CD14-positive monocyte (primary cell): ENCODE data around the gene CIART. TPM values are rescaled to one million over a fixed set of nuclear protein-coding genes. Genes with fewer than 3 reads are reported as not detected.

ENCODE experiments used
- DNase-seq, 3 donors: peaks; one replicate each; pipeline ENCODE4 v3.0.0-alpha.2; 2011 to 2022
- H2AFZ ChIP-seq: 2 replicates; pipeline ENCODE4 v1.6.0; 2012; ENCODE audit warnings: mild to moderate bottlenecking, low read depth, low read length, inconsistent platforms; ENCODE audit not compliant: insufficient read depth, poor library complexity, severe bottlenecking
- H3K27ac ChIP-seq, 2 donors: 1 replicate in 1 of 2; 2 replicates in 1 of 2; pipeline ENCODE4 v1.5.1; 2012 to 2013; ENCODE audit warnings: low read length in 2 of 2, control low read depth in 1 of 2, inconsistent platforms in 1 of 2, low read depth in 1 of 2, mild to moderate bottlenecking in 1 of 2
- H3K27me3 ChIP-seq, 2 donors: one replicate each; pipeline versions ENCODE4 v1.6.0 to v1.6.1; 2011 to 2013; ENCODE audit warnings: low read length in 2 of 2; ENCODE audit not compliant: control insufficient read depth in 2 of 2, insufficient read depth in 2 of 2
- H3K36me3 ChIP-seq, 2 donors: replicated peaks in 1 of 2; 1 replicate in 1 of 2; 2 replicates in 1 of 2; pipeline versions ENCODE4 v1.5.1 to v1.6.1; 2012 to 2013; ENCODE audit warnings: low read length in 2 of 2, control low read depth in 1 of 2, inconsistent platforms in 1 of 2, mild to moderate bottlenecking in 1 of 2; ENCODE audit not compliant: insufficient read depth in 2 of 2, control insufficient read depth in 1 of 2
- H3K4me1 ChIP-seq, 2 donors: 1 replicate in 1 of 2; 2 replicates in 1 of 2; pipeline versions ENCODE4 v1.5.1 to v1.6.1; 2012 to 2013; ENCODE audit warnings: low read length in 2 of 2, control low read depth in 1 of 2, inconsistent platforms in 1 of 2, mild to moderate bottlenecking in 1 of 2, moderate library complexity in 1 of 2; ENCODE audit not compliant: insufficient read depth in 2 of 2, control insufficient read depth in 1 of 2
- H3K4me2 ChIP-seq: replicated peaks from 2 replicates; pipeline ENCODE3; 2012; ENCODE audit warnings: low read length, moderate library complexity, mild to moderate bottlenecking; ENCODE audit not compliant: poor library complexity, severe bottlenecking; ENCODE audit errors: extremely low read depth
- H3K4me3 ChIP-seq, 3 experiments: fragments of 200-600 bp in 1 of 3; sonication (generic) in 1 of 3; replicated peaks in 1 of 3; 1 replicate in 2 of 3; 2 replicates in 1 of 3; pipeline ENCODE4 v1.5.1; 2011 to 2013; ENCODE audit warnings: low read length in 3 of 3, mild to moderate bottlenecking in 3 of 3, control low read depth in 2 of 3, low read depth in 2 of 3, inconsistent platforms in 1 of 3, moderate library complexity in 1 of 3
- H3K79me2 ChIP-seq: 2 replicates; pipeline ENCODE4 v1.6.0; 2012; ENCODE audit warnings: mild to moderate bottlenecking, control low read depth, inconsistent platforms, low read length, moderate library complexity; ENCODE audit not compliant: insufficient read depth
- H3K9ac ChIP-seq: 2 replicates; pipeline ENCODE4 v1.6.0; 2017; ENCODE audit warnings: low read length, mild to moderate bottlenecking; ENCODE audit not compliant: insufficient read depth, poor library complexity, severe bottlenecking
- H3K9me3 ChIP-seq, 2 donors: replicated peaks in 1 of 2; 1 replicate in 1 of 2; 2 replicates in 1 of 2; pipeline versions ENCODE4 v1.5.1 to v1.6.1; 2012 to 2013; ENCODE audit warnings: low read length in 2 of 2, control low read depth in 1 of 2; ENCODE audit not compliant: control insufficient read depth in 1 of 2, insufficient read depth in 1 of 2
- H4K20me1 ChIP-seq: 2 replicates; pipeline ENCODE4 v1.6.0; 2012; ENCODE audit warnings: mild to moderate bottlenecking, low read length, control low read depth, moderate library complexity; ENCODE audit not compliant: insufficient read depth
- H3K27ac Mint-ChIP-seq, 7 donors: one replicate each; pipeline ENCODE4 v1.8.0; 2020; ENCODE audit warnings: mild to moderate bottlenecking in 7 of 7, mixed read lengths in 7 of 7, moderate library complexity in 6 of 7, inconsistent platforms in 2 of 7
- H3K27me3 Mint-ChIP-seq, 3 donors: one replicate each; pipeline ENCODE4 v1.8.0; 2021 to 2022; ENCODE audit warnings: low read depth in 3 of 3, mild to moderate bottlenecking in 3 of 3, mixed read lengths in 3 of 3, moderate library complexity in 3 of 3, inconsistent platforms in 1 of 3
- H3K36me3 Mint-ChIP-seq, 2 donors: one replicate each; pipeline ENCODE4 v1.8.0; 2020; ENCODE audit warnings: mixed read lengths in 2 of 2, inconsistent platforms in 1 of 2, mild to moderate bottlenecking in 1 of 2
- H3K4me1 Mint-ChIP-seq: one replicate; pipeline ENCODE4 v1.8.0; 2020; ENCODE audit warnings: mild to moderate bottlenecking, mixed read lengths
- H3K4me3 Mint-ChIP-seq, 2 donors: one replicate each; pipeline ENCODE4 v1.8.0; 2020; ENCODE audit warnings: mild to moderate bottlenecking in 2 of 2, mixed read lengths in 2 of 2, moderate library complexity in 1 of 2
- H3K9me3 Mint-ChIP-seq, 7 donors: one replicate each; pipeline ENCODE4 v1.8.0; 2020 to 2022; ENCODE audit warnings: mixed read lengths in 7 of 7, mild to moderate bottlenecking in 6 of 7, moderate library complexity in 6 of 7, inconsistent platforms in 2 of 7
- CTCF ChIP-seq: fragments of 200-600 bp; IDR thresholded peaks from one replicate; pipeline ENCODE4 v1.8.0; 2022; ENCODE audit warnings: antibody characterized with exemption, mild to moderate bottlenecking
- WGBS: methylation state at CpG from one replicate; pipeline ENCODE4 v1.1.5; 2013; ENCODE audit warnings: missing lambda C conversion rate; ENCODE audit not compliant: insufficient coverage; 5-methylcytosine and 5-hydroxymethylcytosine counted together
- intact Hi-C, 2 donors: fragments of 100-400 bp; cut with micrococcal nuclease; formaldehyde crosslinking; loops; one replicate each; pipeline versions ENCODE4 v1.15.0 to v1.15.1; 2023
- polyA plus RNA-seq, 3 donors: library from polyadenylated mRNA; depleted of rRNA in 1 of 3; unstranded in 2 of 3; stranded (reverse) in 1 of 3; fragments of 300-500 nt in 2 of 3; fragments of >200 nt in 1 of 3; fragmentation: Illumina TruSeq in 2 of 3; gene quantifications; 1 replicate in 2 of 3; 2 replicates in 1 of 3; pipeline ENCODE4 v1.2.3, GENCODE V29; 2012 to 2021

The CIART gene
- polyA plus RNA-seq, 3 donors, result 0.61 TPM; not detected in 2

GRCh38 chr1:150262388-150263320, 19.7 kb upstream of the CIART start:
- Mint-ChIP-seq H3K9me3 (peaks cover 0 to 4% (median 0%) of the 10 kb centered on the region in 7 donors), H3K27ac (peak overlapping the region in 2 of 7 donors; percentile 42 to 46), H3K36me3 (peaks cover 33 to 37% of the 10 kb centered on the region in 2 donors), H3K27me3 (peaks cover 26 to 33% (median 32%) of the 10 kb centered on the region in 3 donors), H3K4me3 (no peak overlapping the region), H3K4me1 (peaks cover 13% of the 10 kb centered on the region)
- Histone ChIP-seq H3K4me1 (peaks cover 5 to 9% of the 10 kb centered on the region in 2 donors), H3K27me3 (peaks cover 23 to 29% of the 10 kb centered on the region in 2 donors), H3K9me3 (no peaks in the 10 kb centered on the region), H4K20me1 (no peaks in the 10 kb centered on the region), H3K27ac (no peak overlapping the region), H3K9ac (no peak overlapping the region), H3K4me2 (no peak overlapping the region), H2AFZ (no peak overlapping the region), H3K79me2 (peaks cover 16% of the 10 kb centered on the region), H3K4me3 (no peak overlapping the region), H3K36me3 (peaks cover 28 to 34% of the 10 kb centered on the region in 2 donors)
- WGBS, result 100% methylated on average over 1 of the region's 6 CpGs
- TF ChIP-seq CTCF, result no peak
- DNase-seq, result no peak
- intact Hi-C loops, result loop anchor here in 1 of 2 donors (10.0 kb wide), 1 partner anchor 292 kb away; no protein-coding TSS in a partner anchor

DNA sequence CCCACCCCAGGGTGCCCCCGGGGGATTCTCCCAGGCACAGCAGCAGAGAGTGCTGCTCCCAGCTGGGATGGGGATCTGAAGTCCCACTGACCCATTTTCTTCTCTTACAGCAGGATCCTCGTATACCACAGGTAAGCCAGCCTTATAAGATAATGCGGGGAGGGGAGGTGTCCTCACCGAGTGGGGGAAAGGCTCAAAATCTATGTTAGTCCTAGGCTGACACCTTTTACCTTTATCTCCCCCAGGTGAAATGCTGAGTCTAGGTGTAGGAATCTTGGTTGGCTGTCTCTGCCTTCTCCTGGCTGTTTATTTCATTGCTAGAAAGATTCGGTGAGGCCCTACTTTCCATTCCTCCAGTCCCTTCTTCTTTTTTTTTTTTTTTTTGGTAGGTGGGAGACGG, 18.8 kb upstream of the CIART start:
- no peak overlapping the region for H3K9ac ChIP-seq
- peak overlapping the region in 2 of 7 donors; percentile 36 to 38 for H3K27ac Mint-ChIP-seq

More for the DNA sequence above, 18.8 kb upstream of the CIART start:
- Histone ChIP-seq H3K27me3 (peaks cover 14 to 20% of the 10 kb centered on the region in 2 donors), H3K79me2 (peaks cover 25% of the 10 kb centered on the region), H3K27ac (no peak overlapping the region), H2AFZ (no peak overlapping the region), H3K36me3 (peaks cover 28 to 36% of the 10 kb centered on the region in 2 donors), H3K4me2 (no peak overlapping the region), H3K9me3 (no peaks in the 10 kb centered on the region), H3K4me1 (peaks cover 9 to 18% of the 10 kb centered on the region in 2 donors), H3K4me3 (no peak overlapping the region), H4K20me1 (no peaks in the 10 kb centered on the region)
- Mint-ChIP-seq H3K9me3 (peaks cover 0 to 4% (median 0%) of the 10 kb centered on the region in 7 donors), H3K4me3 (no peak overlapping the region), H3K27me3 (peaks cover 17 to 24% (median 23%) of the 10 kb centered on the region in 3 donors), H3K36me3 (peaks cover 33 to 38% of the 10 kb centered on the region in 2 donors), H3K4me1 (peaks cover 20% of the 10 kb centered on the region)
- TF ChIP-seq CTCF, result no peak
- intact Hi-C loops, result loop anchor here in 1 of 2 donors (10.0 kb wide), 1 partner anchor 291 kb away; no protein-coding TSS in a partner anchor
- no peak for DNase-seq
- no CpG with 5 or more reads among the region's 6 CpGs for WGBS
